ENCODE data around the gene GALT.

DNA sequence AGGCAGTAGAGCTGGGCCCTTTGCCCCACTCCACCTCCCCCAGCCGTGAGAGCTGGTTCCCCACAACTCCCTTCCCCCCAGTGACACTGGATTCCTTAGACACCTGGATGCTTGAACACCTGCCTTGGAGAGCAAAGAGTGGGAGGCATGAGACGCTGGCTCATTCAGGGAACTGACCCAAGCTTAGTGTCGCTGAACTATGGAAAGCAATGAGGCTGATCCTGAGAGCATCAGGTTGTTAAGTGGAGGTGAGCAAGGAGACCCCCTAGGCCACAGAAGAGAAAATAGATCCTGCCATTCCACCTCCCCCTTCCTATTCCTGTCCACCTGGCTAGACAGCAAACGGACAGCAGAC lies 42.6 kb downstream of the GALT start:
- TF ChIP-seq, protein P1, sequence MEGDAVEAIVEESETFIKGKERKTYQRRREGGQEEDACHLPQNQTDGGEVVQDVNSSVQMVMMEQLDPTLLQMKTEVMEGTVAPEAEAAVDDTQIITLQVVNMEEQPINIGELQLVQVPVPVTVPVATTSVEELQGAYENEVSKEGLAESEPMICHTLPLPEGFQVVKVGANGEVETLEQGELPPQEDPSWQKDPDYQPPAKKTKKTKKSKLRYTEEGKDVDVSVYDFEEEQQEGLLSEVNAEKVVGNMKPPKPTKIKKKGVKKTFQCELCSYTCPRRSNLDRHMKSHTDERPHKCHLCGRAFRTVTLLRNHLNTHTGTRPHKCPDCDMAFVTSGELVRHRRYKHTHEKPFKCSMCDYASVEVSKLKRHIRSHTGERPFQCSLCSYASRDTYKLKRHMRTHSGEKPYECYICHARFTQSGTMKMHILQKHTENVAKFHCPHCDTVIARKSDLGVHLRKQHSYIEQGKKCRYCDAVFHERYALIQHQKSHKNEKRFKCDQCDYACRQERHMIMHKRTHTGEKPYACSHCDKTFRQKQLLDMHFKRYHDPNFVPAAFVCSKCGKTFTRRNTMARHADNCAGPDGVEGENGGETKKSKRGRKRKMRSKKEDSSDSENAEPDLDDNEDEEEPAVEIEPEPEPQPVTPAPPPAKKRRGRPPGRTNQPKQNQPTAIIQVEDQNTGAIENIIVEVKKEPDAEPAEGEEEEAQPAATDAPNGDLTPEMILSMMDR (IDR thresholded peaks at IDR 0.05; ENCODE audit: borderline replicate concordance, extremely low read depth, low read length, poor library complexity, severe bottlenecking), result no peak
- no peak for TF ChIP-seq EZH2 (IDR thresholded peaks at IDR 0.05; ENCODE audit: borderline replicate concordance, low read depth, low read length, severe bottlenecking)

All from DND-41 (cell line).